Sigmoid colon (tissue), 4 donors: ENCODE measurements around the gene CCR5.

ENCODE experiments used
- EP300 ChIP-seq, 4 donors: sonication (generic); formaldehyde crosslinking; IDR thresholded peaks; one replicate each; pipeline ENCODE4 v1.6.1; 2017; ENCODE audit warnings: antibody characterized with exemption in 4 of 4
- POLR2A ChIP-seq, 2 donors: fragments of 450-650 bp; IDR thresholded peaks; one replicate each; pipeline ENCODE4 v1.6.1; 2016; ENCODE audit warnings: antibody characterized with exemption in 2 of 2, mild to moderate bottlenecking in 2 of 2, moderate library complexity in 2 of 2
- POLR2AphosphoS5 ChIP-seq, 4 donors: sonication (generic); formaldehyde crosslinking; IDR thresholded peaks; one replicate each; pipeline ENCODE4 v1.6.1; 2017; ENCODE audit warnings: antibody characterized with exemption in 4 of 4
- TF ChIP-seq, protein P1 (sequence below), 4 experiments: fragments of 450-650 bp in 3 of 4; fragments of 200-600 bp in 1 of 4; IDR thresholded peaks; one replicate each; pipeline ENCODE4 v1.5.1; 2016 to 2019; ENCODE audit warnings: antibody characterized with exemption in 4 of 4, mild to moderate bottlenecking in 3 of 4, moderate library complexity in 2 of 4

DNA sequence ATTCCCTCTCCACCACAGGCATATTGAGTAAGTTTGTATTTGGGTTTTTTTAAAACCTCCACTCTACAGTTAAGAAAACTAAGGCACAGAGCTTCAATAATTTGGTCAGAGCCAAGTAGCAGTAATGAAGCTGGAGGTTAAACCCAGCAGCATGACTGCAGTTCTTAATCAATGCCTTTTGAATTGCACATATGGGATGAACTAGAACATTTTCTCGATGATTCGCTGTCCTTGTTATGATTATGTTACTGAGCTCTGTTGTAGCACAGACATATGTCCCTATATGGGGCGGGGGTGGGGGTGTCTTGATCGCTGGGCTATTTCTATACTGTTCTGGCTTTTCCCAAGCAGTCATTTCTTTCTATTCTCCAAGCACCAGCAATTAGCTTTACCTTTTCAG lies 1.6 kb upstream of the CCR5 start:
- TF ChIP-seq, protein P1, sequence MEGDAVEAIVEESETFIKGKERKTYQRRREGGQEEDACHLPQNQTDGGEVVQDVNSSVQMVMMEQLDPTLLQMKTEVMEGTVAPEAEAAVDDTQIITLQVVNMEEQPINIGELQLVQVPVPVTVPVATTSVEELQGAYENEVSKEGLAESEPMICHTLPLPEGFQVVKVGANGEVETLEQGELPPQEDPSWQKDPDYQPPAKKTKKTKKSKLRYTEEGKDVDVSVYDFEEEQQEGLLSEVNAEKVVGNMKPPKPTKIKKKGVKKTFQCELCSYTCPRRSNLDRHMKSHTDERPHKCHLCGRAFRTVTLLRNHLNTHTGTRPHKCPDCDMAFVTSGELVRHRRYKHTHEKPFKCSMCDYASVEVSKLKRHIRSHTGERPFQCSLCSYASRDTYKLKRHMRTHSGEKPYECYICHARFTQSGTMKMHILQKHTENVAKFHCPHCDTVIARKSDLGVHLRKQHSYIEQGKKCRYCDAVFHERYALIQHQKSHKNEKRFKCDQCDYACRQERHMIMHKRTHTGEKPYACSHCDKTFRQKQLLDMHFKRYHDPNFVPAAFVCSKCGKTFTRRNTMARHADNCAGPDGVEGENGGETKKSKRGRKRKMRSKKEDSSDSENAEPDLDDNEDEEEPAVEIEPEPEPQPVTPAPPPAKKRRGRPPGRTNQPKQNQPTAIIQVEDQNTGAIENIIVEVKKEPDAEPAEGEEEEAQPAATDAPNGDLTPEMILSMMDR (IDR thresholded peaks at IDR 0.05), result no peak
- no peak for TF ChIP-seq EP300 (IDR thresholded peaks at IDR 0.05)
- TF ChIP-seq POLR2A (IDR thresholded peaks at IDR 0.05), result no peak
- no peak for TF ChIP-seq POLR2AphosphoS5 (IDR thresholded peaks at IDR 0.05)
